OCI-LY7 (cell line): ENCODE results near the gene PMVK.

Experiments used
- CTCF ChIP-seq: fragments of 200-600 bp; sonication (generic); conservative IDR thresholded peaks from 2 replicates; pipeline ENCODE4 v1.5.1; 2014; ENCODE audit warnings: mild to moderate bottlenecking, antibody characterized with exemption, low read length, moderate library complexity, mixed read lengths
- EZH2phosphoT487 ChIP-seq: fragments of 200-600 bp; sonication (generic); IDR thresholded peaks from 2 replicates; pipeline ENCODE4 v1.6.1; 2018; ENCODE audit warnings: low read depth, borderline replicate concordance, mild to moderate bottlenecking, mixed run types, antibody characterized with exemption, low read length, moderate library complexity, mixed read lengths

GRCh38 chr1:154895798-154896197, 40.7 kb downstream of the PMVK start:
- TF ChIP-seq EZH2phosphoT487 (no peak), CTCF (no peak)
